Smooth muscle cell (in vitro differentiated cells): ENCODE data around the gene PWP1. TPM values are rescaled to one million over a fixed set of nuclear protein-coding genes. Genes with fewer than 3 reads are reported as not detected.

Source experiments
- DNase-seq: peaks from one replicate; lab custom pipeline; 2025; ENCODE audit not compliant: unreplicated experiment; lab: John Stamatoyannopoulos, UW
- H2AFZ ChIP-seq: fragments of 200-600 bp; sonication (generic); 2 replicates; pipeline ENCODE4 v1.6.0; 2016; ENCODE audit warnings: antibody characterized with exemption, low read depth, mild to moderate bottlenecking
- H3F3A ChIP-seq: fragments of 200-600 bp; sonication (generic); 2 replicates; pipeline ENCODE4 v1.6.0; 2017; ENCODE audit warnings: antibody characterized with exemption, low read depth
- H3K27ac ChIP-seq: fragments of 200-600 bp; sonication (generic); 2 replicates; pipeline ENCODE4 v1.5.1; 2016; ENCODE audit warnings: low read depth, mild to moderate bottlenecking
- H3K27me3 ChIP-seq: fragments of 200-600 bp; sonication (generic); 2 replicates; pipeline ENCODE4 v1.6.1; 2016; ENCODE audit warnings: low read depth, mild to moderate bottlenecking
- H3K36me3 ChIP-seq: fragments of 200-600 bp; sonication (generic); 2 replicates; pipeline ENCODE4 v1.5.1; 2016; ENCODE audit warnings: low read depth
- H3K4me1 ChIP-seq: fragments of 200-600 bp; sonication (generic); 2 replicates; pipeline ENCODE4 v1.5.1; 2016; ENCODE audit warnings: low read depth
- H3K4me2 ChIP-seq: fragments of 200-600 bp; sonication (generic); 2 replicates; pipeline ENCODE4 v1.6.0; 2016; ENCODE audit warnings: mild to moderate bottlenecking
- H3K4me3 ChIP-seq: fragments of 200-600 bp; sonication (generic); 2 replicates; pipeline ENCODE4 v1.5.1; 2016; ENCODE audit warnings: mild to moderate bottlenecking
- H3K79me2 ChIP-seq: fragments of 200-600 bp; sonication (generic); 2 replicates; pipeline ENCODE4 v1.6.0; 2016; ENCODE audit warnings: low read depth, mild to moderate bottlenecking
- H3K9ac ChIP-seq: fragments of 200-600 bp; sonication (generic); 2 replicates; pipeline ENCODE4 v1.6.0; 2016; ENCODE audit warnings: low read depth
- H3K9me3 ChIP-seq: fragments of 200-600 bp; sonication (generic); replicated peaks from 2 replicates; pipeline ENCODE4 v1.5.1; 2016; ENCODE audit warnings: low read depth
- H4K20me1 ChIP-seq: fragments of 200-600 bp; sonication (generic); 2 replicates; pipeline ENCODE4 v1.6.0; 2016; ENCODE audit warnings: low read depth
- WGBS: methylation state at CpG from one replicate; pipeline ENCODE4 v1.1.7; 2016; ENCODE audit warnings: low lambda C conversion rate; 5-methylcytosine and 5-hydroxymethylcytosine counted together
- polyA plus RNA-seq: library from polyadenylated mRNA; unstranded; fragments of >200 nt; fragmentation: Nextera tagmentation; extraction: Ambion mirVana; gene quantifications from 2 replicates; pipeline ENCODE4 v1.2.1, GENCODE V29; 2016
- total RNA-seq: library from RNA; depleted of rRNA; stranded (reverse); fragments of >200 nt; gene quantifications from 2 replicates; pipeline ENCODE4 v1.2.3, GENCODE V29; 2014
- TF ChIP-seq, protein P1 (sequence below): fragments of 200-600 bp; sonication (generic); IDR thresholded peaks from 2 replicates; pipeline ENCODE4 v1.5.1; 2017; ENCODE audit warnings: borderline replicate concordance, mild to moderate bottlenecking, antibody characterized with exemption; ENCODE audit not compliant: insufficient read depth, poor library complexity, severe bottlenecking

PWP1 gene
- total and polyA plus RNA-seq, 2 experiments from 2014 or later = 68.3 to 77.9 TPM

DNA sequence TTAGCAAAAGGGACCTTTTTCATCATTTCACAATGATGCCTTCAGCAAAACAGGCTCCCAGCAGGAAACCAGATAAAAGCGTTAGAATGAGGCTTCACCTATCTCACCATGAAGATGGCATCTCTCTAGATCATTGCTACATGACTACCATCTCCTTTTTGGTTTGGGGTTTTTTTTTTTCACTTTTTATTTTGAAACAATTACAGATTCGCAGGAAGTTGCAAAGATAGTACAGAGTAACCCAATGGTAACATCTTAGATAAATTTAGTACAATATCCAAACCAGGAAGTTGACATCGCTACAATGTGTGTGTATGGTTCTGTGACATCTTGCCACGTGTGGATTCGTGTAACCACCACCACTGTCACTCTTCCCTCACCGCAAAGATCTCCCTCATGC is 22.3 kb upstream of the PWP1 start:
- 82% methylated on average over 6 of the region's 6 CpGs for WGBS
- no peaks in the 10 kb centered on the region for H3K9me3 ChIP-seq
- H3K27ac ChIP-seq = no peak overlapping the region
- no peaks in the 10 kb centered on the region for H3K36me3 ChIP-seq
- no peaks in the 10 kb centered on the region for H3K4me1 ChIP-seq
- H2AFZ ChIP-seq = no peak overlapping the region
- peaks cover 7% of the 10 kb centered on the region for H3K27me3 ChIP-seq
- no peak overlapping the region for H3K4me3 ChIP-seq
- no peaks in the 10 kb centered on the region for H3F3A ChIP-seq
- TF ChIP-seq, protein P1, sequence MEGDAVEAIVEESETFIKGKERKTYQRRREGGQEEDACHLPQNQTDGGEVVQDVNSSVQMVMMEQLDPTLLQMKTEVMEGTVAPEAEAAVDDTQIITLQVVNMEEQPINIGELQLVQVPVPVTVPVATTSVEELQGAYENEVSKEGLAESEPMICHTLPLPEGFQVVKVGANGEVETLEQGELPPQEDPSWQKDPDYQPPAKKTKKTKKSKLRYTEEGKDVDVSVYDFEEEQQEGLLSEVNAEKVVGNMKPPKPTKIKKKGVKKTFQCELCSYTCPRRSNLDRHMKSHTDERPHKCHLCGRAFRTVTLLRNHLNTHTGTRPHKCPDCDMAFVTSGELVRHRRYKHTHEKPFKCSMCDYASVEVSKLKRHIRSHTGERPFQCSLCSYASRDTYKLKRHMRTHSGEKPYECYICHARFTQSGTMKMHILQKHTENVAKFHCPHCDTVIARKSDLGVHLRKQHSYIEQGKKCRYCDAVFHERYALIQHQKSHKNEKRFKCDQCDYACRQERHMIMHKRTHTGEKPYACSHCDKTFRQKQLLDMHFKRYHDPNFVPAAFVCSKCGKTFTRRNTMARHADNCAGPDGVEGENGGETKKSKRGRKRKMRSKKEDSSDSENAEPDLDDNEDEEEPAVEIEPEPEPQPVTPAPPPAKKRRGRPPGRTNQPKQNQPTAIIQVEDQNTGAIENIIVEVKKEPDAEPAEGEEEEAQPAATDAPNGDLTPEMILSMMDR = no peak
- H3K4me2 ChIP-seq = no peak overlapping the region
- no peak overlapping the region for H3K9ac ChIP-seq
- no peaks in the 10 kb centered on the region for H4K20me1 ChIP-seq
- H3K79me2 ChIP-seq = no peaks in the 10 kb centered on the region
- no peak for DNase-seq

- Histone ChIP-seq H4K20me1 (no peaks in the 10 kb centered on the region), H3K79me2 (no peaks in the 10 kb centered on the region), H2AFZ (no peak overlapping the region), H3K27me3 (peaks cover 16% of the 10 kb centered on the region), H3K4me1 (no peaks in the 10 kb centered on the region), H3K4me2 (no peak overlapping the region), H3K9ac (no peak overlapping the region), H3K9me3 (no peaks in the 10 kb centered on the region), H3K4me3 (no peak overlapping the region), H3F3A (no peaks in the 10 kb centered on the region), H3K27ac (no peak overlapping the region), H3K36me3 (no peaks in the 10 kb centered on the region)
- TF ChIP-seq, protein P1 = no peak
- whole genome bisulfite sequencing = 87% methylated on average over 1 of the region's 1 CpG
- no peak for DNase-seq
These were observed 19.6 kb upstream of the PWP1 start for GRCh38 chr12:107666009-107666408.

- H3K79me2 ChIP-seq = no peaks in the 10 kb centered on the region
- TF ChIP-seq, protein P1 = no peak
These were observed 18.1 kb upstream of the PWP1 start for GRCh38 chr12:107667464-107667863.

GRCh38 chr12:107668320-107669098 is 17.1 kb upstream of the PWP1 start:
- 84% methylated on average over 9 of the region's 9 CpGs for WGBS
- H3K79me2 ChIP-seq = no peaks in the 10 kb centered on the region
- no peak overlapping the region for H2AFZ ChIP-seq
- TF ChIP-seq, protein P1 = no peak
- H3K4me1 ChIP-seq = no peaks in the 10 kb centered on the region
- H3F3A ChIP-seq = no peaks in the 10 kb centered on the region
- H3K27me3 ChIP-seq = peaks cover 16% of the 10 kb centered on the region
- H3K4me3 ChIP-seq = no peak overlapping the region
- H3K9ac ChIP-seq = no peak overlapping the region
- H4K20me1 ChIP-seq = no peaks in the 10 kb centered on the region
- no peaks in the 10 kb centered on the region for H3K36me3 ChIP-seq
- H3K9me3 ChIP-seq = no peaks in the 10 kb centered on the region
- H3K4me2 ChIP-seq = no peak overlapping the region
- no peak for DNase-seq
- H3K27ac ChIP-seq = no peak overlapping the region

More at GRCh38 chr12:107667464-107667863, 18.1 kb upstream of the PWP1 start:
- no peaks in the 10 kb centered on the region for H3K9me3 ChIP-seq
- no peaks in the 10 kb centered on the region for H3K4me1 ChIP-seq
- H3K27ac ChIP-seq = no peak overlapping the region
- H3F3A ChIP-seq = no peaks in the 10 kb centered on the region
- H2AFZ ChIP-seq = no peak overlapping the region
- H3K27me3 ChIP-seq = peaks cover 16% of the 10 kb centered on the region
- DNase-seq = no peak
- WGBS = 89% methylated on average over 4 of the region's 4 CpGs
- no peak overlapping the region for H3K4me3 ChIP-seq
- H4K20me1 ChIP-seq = no peaks in the 10 kb centered on the region
- no peak overlapping the region for H3K9ac ChIP-seq
- no peaks in the 10 kb centered on the region for H3K36me3 ChIP-seq
- H3K4me2 ChIP-seq = no peak overlapping the region
